Measurements from ENCODE around the gene STRN3.
"Not testable (repeated sequence)": the region's sequence is repeated elsewhere in the genome, so short reads cannot be mapped to it uniquely, and the experiment has no call there.

Gene STRN3, protein sequence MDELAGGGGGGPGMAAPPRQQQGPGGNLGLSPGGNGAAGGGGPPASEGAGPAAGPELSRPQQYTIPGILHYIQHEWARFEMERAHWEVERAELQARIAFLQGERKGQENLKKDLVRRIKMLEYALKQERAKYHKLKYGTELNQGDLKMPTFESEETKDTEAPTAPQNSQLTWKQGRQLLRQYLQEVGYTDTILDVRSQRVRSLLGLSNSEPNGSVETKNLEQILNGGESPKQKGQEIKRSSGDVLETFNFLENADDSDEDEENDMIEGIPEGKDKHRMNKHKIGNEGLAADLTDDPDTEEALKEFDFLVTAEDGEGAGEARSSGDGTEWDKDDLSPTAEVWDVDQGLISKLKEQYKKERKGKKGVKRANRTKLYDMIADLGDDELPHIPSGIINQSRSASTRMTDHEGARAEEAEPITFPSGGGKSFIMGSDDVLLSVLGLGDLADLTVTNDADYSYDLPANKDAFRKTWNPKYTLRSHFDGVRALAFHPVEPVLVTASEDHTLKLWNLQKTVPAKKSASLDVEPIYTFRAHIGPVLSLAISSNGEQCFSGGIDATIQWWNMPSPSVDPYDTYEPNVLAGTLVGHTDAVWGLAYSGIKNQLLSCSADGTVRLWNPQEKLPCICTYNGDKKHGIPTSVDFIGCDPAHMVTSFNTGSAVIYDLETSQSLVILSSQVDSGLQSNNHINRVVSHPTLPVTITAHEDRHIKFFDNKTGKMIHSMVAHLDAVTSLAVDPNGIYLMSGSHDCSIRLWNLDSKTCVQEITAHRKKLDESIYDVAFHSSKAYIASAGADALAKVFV

GRCh38 chr14:31026077-31026449, at the start of gene STRN3:
STRN3 (minus strand) TSS chr14:31026379; CDS start chr14:31026185, 194 bp downstream.
- no peak for DNase-seq (ENCODE audit: low read depth in 3 of 3)

DNA sequence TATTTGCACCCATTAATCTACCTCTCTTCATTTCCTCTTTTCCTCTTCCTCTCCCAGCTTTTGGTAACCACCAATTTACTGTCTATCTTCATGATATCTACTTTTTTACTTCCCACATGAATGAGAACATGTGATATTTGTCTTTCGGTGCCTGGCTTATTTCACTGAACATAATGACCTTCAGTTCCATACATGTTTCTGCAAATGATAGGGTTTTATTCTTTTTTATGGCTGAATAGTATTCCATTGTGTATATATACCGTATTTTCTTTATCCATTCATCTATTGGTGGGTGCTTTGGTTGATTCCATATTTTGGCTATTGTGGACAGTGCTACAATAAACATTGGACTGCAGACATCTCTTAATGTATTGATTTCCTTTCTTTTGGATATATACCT, 49.0 kb upstream of the STRN3 start:
- no peak for DNase-seq (ENCODE audit: low read depth in 3 of 3)

GRCh38 chr14:31071151-31071550, 45.0 kb upstream of the STRN3 start:
- no peak for DNase-seq (ENCODE audit: low read depth in 3 of 3)

DNA sequence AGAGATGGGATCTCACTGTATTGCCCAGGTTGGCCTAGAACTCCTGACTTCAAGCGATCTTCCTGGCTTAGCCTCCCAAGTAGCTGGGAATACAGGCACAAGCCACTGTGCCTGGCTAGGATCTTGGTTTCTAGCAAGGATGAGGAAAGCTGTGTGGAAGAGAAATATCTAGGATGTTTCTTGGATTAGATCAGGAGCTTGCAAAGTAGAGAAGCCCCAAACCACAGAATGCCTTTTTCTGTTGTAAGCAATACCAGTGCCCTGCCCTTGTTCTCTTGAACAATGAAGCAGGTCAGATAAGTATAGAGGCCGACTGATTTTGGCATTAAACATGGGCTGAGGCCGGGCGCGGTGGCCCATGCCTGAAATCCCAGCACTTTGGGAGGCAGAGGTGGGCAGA, 44.3 kb upstream of the STRN3 start:
- no peak for DNase-seq (ENCODE audit: low read depth in 3 of 3)

DNA sequence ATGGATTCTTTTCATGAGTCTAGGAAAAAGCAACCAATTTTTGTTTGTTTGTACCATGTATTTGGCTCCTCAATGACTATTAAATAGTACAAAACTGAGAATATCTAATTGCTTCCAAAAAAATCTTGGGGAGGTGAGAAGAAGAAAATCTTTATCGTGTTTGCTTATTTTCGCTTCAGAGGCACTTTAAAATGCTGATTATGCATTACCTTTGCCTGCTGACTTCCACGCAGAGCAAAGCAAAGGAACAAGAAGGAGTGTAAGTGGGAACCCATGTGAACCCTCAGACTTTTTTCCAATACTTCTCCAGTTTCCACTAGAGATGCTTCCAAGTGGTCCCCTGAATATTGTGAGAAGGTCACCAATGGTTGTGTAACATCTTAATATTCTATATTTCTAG, 43.2 kb upstream of the STRN3 start:
- DNase-seq (ENCODE audit: low read depth in 3 of 3), result no peak

- no peak for DNase-seq (ENCODE audit: low read depth in 3 of 3)
Observed at GRCh38 chr14:31068235-31068634, 42.1 kb upstream of the STRN3 start.

- DNase-seq (ENCODE audit: low read depth in 3 of 3), result not testable (repeated sequence)
Observed at GRCh38 chr14:31062908-31063307, 36.7 kb upstream of the STRN3 start.

DNA sequence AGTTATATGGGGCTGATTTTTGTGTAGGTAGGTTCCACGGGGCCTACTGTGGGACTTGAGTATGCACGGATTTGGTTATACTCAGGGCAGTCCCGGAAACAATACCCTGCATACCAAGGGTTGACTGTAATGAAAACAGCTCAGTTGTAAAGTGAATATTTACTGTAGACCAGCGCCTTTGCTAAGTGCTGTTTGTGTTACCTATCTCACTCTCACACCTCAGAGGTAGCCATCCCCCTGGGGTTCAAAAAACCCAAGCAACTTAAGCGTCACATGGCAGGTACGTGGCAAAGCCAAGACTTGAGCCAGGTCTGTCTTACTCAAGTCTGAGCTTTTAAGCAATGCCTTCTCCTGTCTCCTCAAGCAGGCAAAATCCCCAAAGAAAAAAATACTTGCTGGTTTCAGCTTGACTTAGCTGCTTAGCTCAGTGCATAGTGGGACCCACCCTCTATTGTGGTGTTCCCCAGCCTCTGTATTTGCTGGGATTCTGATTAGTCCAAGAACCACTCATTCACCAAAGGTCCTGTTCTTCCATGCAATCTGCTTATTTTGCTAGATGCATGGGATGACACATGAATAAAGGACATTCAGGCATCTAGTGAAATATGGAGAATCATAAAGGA, 34.2 kb upstream of the STRN3 start:
- DNase-seq (ENCODE audit: low read depth in 3 of 3), result no peak

GRCh38 chr14:31059152-31059924, 33.2 kb upstream of the STRN3 start:
- DNase-seq (ENCODE audit: low read depth in 3 of 3), result no peak

DNA sequence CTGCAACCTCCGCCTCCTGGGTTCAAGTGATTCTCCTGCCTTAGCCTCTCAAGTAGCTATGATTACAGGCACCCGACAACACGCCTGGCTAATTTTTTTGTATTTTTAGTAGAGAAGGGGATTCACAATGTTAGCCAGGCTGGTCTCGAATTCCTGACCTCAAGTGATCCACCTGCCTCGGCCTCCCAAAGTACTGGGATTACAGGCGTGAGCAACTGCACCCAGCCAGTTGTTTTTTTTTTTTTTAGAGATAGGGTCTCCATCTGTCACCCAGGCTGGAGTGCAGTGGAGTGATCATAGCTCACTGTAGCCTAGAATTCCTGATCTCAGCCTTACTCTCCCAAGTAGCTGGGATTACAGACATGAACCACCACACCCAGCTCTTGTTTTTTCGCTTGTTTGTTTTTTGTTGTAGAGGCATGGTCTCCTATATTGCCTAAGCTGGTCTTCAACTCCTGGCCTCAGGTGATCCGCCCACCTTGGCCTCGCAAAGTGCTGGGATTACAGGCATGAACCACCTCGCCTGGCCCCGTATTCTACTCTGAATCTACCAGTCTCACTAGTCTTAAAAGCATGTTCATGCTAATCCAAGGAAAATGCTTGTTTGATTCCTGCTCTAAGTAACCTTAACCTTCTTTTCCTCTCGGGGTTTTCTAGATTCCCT, 31.7 kb upstream of the STRN3 start:
- no peak for DNase-seq (ENCODE audit: low read depth in 3 of 3)

DNA sequence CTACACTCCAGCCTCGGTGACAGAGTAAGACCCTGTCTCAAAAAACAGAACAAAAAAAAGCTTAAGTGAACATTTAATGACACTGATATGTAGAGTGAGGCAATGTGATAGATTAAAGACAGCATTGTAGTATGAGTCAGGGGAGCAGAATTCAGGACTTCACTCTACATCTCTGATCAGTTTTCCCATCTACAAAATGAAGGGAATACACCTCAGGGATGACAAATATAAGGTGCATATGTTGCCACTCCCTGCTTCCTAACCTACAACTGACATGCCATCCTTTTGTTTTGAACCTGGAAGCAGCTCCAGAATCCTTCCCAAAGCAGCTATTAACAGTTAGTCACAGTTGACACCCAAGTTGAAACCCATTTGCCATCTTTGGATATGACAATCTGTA, 30.9 kb upstream of the STRN3 start:
- DNase-seq (ENCODE audit: low read depth in 3 of 3), result no peak

GRCh38 chr14:31052905-31053586, 26.9 kb upstream of the STRN3 start:
- not testable (repeated sequence) for DNase-seq (ENCODE audit: low read depth in 3 of 3)

GRCh38 chr14:31051511-31051910, 25.3 kb upstream of the STRN3 start:
- DNase-seq (ENCODE audit: low read depth in 3 of 3), result no peak

- no peak for DNase-seq (ENCODE audit: low read depth in 3 of 3)
Observed at GRCh38 chr14:31051023-31051422, 24.8 kb upstream of the STRN3 start.

GRCh38 chr14:31047503-31047902, 21.3 kb upstream of the STRN3 start:
- no peak for DNase-seq (ENCODE audit: low read depth in 3 of 3)

DNA sequence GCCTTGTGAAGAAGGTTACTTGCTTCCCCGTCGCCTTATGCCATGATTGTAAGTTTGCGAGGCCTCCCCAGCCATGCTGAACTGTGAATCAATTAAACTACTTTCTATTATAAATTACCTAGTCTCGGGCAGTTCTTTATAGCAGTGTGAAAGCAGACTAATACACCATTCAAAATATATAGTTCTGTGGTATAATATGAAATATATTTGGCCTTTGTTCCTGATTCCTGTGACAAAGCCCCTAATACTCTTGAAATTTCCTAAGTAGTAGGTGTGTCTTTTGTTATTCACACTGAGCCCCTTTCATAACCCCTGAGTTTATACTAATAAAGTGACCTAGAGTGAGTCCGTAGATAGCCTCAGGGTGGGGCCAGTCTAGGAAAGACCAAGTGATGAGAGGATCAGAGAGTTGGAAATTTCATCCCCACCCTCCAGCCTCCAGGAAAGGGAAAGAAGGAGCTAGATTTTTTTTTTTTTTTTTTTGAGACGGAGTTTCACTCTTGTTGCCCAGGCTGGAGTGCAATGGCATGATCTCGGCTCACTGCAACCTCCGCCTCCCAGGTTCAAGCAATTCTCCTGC, 19.4 kb upstream of the STRN3 start:
- no peak for DNase-seq (ENCODE audit: low read depth in 3 of 3)

DNA sequence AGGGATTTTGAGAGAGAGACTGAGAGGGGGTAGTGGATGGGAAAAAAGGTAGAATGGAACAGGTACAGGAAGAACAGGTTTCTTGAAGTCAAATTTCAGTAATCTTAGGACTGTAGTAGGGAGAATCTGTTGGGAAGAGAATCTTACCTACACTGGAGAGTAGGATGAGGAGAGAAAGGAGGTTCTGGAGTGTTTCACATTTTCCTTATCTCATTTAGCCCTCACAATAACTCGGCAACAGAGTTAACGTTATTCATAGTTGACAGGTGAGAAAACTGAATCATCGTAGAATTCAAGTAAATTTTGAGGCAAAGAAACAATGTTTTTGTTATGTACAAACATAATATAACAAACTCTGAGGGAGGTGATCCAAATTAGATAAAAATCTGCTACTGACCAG, 17.2 kb upstream of the STRN3 start:
- DNase-seq (ENCODE audit: low read depth in 3 of 3), result no peak

GRCh38 chr14:31042893-31043292, 16.7 kb upstream of the STRN3 start:
- DNase-seq (ENCODE audit: low read depth in 3 of 3), result not testable (repeated sequence)

GRCh38 chr14:31042300-31042699, 16.1 kb upstream of the STRN3 start:
- DNase-seq (ENCODE audit: low read depth in 3 of 3), result no peak

DNA sequence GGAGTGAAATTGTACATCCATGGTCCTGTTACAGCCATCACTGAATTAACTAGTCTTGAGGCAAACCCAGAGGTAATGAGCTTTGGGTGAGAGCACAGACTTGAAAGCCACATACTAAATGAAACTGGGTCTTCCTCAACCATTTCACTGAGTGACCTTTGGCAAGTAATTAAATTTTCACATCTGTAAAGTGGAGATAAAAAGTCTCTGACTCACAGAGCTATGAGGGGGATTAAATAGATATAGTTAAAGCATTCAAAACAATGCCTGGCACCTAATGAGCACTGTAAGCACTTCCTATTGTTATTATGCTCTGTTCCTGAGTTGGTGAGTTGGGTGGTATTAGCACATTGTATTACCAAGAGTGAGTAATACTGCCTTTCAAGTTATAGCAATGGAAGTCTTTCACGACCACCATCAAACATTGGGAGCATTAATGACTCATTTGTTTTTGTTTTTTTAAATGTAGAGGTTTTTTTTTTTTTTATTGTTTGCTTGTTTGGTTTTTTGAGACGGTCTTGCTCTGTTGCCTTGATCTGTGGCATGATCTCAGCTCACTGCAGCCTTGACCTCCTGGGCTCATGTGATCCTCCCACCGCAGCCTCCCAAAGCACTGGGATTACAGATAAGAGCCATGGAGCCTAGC, 12.5 kb upstream of the STRN3 start:
- no peak for DNase-seq (ENCODE audit: low read depth in 3 of 3)

Data from stimulated activated CD4-positive, alpha-beta T cell treated with anti-CD3 and anti-CD28 coated beads, TNF-alpha, amount 100 ng/mL, for 48 hours (primary cell).